HUDEP-2 (cell line): ENCODE results near the gene NDNF.

Experiments
- DNase-seq, 76 experiments: peaks; one replicate each; lab custom pipeline; 2025; ENCODE audit not compliant: unreplicated experiment in 76 of 76; lab: John Stamatoyannopoulos, UW

Gene NDNF

DNA sequence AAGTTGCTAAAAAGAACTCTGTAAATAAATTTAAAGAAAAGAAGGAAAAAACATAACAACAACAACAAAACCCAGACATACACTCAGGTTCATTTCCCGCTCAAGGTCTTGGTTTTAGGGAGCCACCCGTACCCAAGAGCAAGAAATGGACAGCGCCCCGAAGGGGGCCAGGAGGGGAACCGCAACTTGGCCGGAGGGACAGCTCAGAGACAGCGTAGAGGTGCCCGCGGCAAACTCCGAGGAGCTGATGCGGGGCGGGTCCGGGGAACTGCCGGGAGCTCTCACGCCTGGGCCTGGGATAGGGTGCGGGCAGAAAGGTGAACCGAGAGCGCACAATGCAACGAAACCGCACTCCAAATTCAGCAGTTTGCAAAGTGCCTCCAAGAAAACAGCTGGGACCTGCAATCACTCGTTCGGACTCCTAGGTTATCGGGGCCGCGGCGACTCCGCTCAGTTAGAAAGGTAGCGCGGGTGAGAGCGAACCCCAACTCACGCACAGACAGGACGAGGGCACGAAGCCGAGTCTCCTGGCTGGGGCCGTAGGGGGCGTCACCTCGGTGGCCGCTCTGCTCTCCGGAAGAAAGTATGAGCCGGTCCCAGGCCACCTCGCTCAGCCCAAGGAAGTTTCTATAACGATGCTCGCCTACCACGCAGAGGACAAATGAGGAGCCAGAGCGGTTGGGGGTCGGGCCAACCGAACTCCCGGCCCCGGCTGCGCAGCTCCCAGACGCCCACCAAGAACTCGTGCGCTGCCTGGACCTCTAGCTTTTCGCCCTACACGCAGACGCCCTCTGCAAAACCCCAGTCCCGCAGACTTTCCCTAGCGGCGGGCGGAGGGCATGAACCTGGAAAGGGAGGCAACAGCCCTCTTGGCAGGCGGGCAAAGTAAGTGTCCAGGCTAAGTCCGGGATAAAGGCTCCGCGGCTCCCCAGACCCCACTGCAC is 1.4 kb downstream of the NDNF start:
- DNase-seq, result peak in 13 of 76 experiments; percentile 0 to 20 (median 3)

DNA sequence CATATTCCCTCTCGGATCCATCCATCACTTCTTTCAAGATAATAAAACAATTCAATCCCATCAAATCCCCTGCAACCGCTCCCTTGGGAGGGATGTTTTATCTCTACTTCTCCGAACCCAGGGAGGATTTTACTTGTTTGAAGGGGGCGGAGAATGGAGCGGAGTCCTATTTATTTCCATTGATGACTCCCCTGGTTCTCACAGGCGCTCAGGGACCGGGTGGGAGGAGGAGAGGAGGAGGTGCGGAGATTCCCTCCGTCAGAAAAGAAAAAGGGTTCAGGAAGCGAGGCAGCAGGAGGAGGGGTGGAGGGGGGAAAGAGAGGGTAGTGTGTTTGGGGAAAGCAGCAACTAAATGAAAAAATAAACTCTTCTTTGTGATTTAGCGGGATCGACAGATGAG is 2.1 kb downstream of the NDNF start:
- DNase-seq, result no peak

DNA sequence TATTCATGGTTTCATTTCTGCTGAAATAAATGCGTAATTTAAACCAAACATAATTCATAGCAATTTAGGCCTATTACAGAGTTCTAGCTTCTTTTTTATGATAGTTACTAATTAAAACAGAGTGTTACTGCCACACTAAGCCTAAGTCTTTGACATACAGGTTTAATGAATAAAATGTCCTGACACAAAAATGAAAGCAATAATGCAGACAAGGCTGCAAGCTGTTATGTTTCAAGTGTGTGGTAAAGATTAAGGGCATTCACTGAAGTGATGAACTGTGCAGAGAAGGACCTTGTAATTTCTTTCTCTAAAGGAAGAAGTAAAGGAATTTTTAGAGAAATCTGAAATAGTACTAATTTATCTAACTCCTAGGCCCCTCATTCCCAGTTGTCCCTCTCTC is 2.9 kb downstream of the NDNF start:
- DNase-seq, result no peak

DNA sequence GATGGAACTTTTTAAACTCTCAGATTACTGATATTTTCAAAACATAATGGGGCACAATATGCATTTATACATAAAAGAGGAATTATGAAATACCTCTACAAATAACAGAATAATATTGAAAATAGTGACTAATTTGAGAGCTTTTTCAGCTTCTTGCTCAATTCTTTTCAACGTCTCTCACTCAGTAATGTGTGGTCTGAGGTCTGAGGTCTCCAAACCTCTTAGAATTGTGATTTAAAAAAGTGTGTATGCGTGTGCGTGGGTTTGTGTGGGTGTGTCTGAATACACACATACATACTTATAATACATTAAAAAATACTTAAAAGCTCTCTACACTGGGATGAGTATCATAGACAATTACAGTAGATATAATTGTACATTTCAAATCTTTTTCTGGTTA is 7.9 kb downstream of the NDNF start:
- no peak for DNase-seq

DNA sequence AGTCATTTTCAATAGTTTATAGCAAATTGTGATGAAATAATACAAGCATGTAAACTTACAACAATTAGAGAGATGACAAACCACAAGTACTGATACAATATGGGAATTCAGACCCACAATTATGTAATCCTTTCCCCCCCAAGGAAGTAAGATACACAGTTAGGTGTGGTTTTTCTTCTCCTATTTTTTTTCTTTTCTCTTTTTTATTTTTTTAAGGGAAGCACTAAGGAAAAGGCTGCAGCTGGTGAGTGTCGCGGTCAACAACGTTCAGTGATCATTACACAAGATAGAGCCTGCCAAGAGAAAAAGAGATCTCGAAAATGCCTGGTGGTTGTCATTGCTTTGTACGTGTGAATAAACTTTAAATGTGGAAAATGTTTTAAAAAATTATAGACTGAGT is 9.8 kb downstream of the NDNF start:
- no peak for DNase-seq

DNA sequence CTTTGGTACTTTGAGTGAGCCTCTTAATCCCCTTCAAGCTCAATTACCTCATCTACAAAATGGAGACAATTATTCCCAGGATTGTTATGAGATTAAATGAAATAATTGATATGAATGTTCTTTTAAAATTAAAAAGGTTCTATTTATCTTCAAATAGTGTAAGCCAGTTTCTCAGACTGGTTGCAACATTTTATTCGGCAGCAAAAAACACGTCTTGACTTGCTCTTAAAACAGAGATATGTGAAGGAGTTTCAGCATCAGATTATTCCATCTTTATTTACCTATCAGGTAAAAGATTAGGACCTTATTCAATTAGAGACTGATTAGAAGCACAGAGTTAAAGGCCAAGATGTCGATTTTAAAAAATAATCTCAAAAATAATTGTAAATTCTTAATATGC is 10.5 kb downstream of the NDNF start:
- no peak for DNase-seq

DNA sequence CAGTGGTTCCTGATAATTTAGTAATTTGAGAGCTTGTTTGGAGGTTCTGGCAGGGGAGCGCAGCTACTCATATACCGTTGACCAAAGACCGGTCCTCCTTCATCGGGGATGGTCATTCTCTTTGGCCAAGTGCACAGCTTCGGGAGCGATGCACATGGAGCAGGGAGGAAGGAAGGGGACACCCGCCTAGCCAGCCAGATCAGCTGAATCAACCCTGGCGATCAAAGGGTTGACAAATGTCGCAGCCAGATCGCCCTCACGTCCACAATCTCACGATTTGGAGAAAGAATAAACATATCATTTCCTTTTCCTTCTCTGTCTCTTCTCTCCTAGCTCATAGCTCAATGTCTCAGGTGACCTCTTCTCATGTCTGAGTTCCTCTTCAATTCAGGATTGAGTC is 11.1 kb downstream of the NDNF start:
- no peak for DNase-seq

DNA sequence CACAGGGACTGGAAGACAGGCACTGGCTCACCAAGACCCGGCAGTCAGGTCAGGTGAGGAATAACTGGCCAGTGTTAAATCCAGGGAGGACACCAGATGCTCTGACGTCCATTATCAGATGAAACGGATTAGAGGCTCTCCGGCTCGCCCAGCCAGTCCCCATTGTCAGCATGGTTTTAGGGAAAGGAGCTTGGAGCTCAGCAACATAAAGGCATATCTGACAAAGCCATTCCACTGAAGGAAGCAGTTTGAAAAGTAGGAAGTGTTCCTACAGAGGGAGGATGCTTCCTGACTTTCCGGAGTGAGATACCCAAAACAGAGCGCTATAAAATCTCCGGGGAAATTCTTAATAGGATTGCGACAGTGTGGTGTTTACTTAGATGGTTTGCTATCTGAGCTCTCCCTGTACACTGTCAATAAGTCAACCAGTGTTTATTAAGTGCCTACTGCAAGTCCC is 14.8 kb downstream of the NDNF start:
- DNase-seq, result no peak

DNA sequence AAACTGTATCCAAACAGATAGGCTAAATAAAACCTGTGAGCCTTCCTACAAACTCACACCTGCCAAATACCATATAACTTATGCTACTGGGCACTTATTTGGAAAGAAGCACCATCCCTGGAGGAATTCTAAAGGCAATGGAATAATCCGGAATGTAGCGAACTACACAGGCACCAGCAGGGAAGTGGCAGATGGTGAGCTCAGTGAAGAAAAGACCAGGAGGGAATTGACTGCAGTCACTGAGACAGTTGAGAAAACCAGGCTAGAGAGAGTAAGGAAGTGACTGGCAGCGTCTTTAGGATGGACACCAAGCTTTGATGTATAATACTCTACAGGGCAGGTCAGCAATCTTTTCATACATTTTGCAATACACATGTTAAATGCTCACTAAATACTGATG is 16.3 kb downstream of the NDNF start:
- DNase-seq, result no peak

DNA sequence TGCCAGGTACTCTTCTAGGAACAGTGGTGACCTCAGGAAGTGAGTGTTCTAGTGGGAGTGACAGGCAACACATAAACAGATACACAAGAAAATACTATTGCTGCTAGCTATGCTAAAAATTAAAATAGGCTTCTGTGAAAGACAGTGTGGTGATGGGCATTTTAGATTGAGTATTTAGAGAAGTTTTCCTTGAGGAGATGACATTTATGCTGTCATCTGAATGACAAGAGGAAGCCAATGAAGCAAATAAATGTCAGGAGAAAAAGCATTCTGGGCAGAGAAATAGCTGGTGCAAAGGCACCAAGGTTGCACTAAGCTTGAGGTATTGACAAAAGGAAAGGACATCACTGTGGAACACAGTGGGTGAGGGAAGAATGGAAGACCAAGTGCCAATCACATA is 18.0 kb downstream of the NDNF start:
- DNase-seq, result no peak

DNA sequence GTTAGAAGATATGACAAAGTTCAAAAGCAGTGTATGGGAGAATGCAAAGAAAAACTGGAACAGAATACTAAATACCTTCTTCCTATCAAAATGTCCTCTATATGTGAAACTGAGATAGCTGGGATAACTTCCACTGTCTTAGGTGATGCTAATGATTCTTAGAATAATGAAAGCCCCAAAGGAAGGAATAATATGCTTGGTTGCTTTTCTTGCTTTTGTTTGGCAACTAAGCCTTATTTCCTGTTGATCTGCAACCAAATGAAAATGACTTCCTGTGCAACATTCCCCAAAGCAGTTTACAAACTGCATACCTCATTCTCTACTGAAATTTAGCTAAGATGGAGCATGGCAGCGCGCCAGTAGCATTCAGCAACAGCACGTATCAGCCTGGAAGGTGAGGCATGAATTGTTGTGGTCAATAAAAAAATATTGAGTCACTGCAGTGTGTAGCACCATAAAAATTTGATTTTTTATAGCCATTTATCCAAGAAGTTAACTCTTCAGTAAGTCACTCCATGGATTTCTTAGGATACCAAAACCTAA is 18.7 kb downstream of the NDNF start:
- no peak for DNase-seq

DNA sequence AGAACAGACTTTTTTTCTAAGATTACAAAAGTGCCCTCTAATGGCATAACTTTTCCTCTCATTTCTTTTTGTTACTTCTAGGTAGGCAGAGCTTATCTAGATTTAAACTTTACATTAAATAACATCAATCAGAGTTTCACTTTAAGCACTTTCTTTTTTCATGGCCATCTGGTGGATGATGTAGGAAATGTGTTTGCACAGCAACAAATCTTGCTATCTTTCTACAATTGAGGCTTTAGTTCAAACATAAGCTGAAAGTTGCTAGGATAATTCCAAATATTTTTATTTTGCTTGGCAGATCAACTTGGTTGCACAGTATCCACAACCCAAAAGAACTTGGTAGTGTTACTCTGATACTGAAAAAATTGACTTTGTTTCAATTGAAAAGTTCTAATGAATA is 22.0 kb downstream of the NDNF start:
- DNase-seq, result no peak

DNA sequence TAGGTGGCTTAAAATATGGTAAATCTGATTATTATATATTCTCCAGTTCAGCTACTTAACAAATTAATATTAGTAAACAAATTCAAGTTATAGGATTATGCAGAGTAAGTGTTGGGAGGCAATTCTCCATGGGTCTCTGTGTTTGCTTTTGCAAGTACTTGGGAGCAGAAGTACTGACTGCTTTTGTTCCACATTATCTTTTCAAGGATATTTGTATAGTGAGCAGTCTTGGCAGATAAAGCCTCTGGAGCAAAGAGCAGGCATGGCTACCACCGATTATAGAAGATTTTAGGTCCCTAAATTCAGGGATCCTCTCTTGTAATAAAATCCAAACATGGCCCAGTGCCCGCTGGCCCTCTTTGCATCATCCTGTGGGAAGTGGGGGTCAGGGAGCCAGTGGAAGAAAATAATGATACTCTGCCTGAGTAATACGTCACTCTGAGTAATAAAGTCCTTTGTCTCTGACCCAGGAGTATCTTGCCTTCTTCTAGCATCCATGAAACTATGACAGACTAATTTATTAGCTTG is 23.2 kb downstream of the NDNF start:
- DNase-seq, result no peak

DNA sequence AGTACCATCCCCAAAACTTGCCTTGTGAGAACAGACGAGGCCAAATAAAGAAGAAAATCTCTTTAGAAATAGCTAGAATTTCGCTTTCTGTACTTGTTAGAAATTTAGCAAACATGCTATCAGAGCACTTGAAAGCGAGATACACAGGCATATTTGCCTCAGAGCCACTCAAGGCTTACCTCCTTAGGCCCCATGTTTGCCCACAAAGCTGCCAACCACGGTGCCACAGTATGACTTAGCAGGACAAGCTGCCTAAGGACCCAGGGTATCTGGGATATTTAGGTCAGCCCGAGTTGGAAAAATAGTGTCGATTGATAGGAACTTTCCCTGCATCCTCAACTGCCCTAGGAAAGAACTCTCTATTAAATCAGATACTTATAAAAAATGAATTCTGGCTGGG is 24.2 kb downstream of the NDNF start:
- no peak for DNase-seq

DNA sequence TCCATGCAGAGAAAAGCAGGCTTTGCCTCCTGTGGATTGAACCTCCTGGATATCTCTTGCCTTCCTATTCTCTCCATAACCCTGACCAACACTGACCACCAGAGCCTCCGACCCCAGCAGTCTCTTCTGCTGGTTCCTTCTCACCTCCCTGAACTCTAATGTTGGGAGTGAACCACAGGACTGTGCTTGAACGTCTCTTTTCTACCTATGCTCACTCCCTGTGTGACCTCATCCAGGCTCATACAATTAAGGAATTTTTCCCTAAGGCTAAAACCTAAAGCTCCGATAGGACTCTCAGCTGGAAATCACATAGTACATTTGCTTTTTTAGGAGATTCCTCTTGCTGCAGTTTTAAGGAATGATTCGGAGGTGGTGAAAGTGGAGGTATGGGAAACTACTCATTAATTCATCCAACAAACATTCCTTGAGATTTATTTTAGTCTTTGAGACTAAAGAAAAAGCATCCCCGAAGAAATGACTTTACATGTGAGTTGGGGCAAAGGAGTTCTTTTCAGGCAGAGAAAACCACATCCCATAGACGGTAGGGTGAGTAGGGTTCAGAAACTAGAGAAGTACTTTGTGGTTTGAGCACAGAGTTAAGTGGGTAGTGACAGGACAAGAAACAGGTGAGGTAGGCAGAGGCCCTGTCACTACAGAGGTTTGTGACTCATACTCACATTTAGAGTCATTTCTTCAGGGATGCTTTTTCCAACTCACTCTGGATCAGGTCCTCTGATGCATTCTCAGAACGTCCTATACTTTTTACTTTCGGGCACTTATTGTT is 30.8 kb downstream of the NDNF start:
- no peak for DNase-seq

DNA sequence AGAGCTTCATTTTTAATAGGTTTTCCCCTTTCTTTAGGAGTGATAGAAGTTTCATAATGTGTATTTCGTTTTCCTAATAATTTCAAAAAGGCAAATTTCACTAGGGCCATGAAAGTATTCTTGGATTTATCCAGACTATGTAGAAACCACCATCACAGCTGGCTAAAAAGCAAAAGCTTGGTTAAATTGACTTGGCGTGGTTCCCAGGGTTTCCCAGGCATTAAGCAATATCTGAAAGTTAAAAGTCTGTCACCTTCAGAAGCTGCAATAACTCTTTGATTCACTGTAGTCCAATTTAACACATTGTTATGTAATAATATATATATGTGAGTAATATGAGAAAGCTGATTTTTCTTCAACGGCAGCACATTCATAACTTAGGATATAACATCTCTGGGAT is 38.3 kb downstream of the NDNF start:
- DNase-seq, result no peak

DNA sequence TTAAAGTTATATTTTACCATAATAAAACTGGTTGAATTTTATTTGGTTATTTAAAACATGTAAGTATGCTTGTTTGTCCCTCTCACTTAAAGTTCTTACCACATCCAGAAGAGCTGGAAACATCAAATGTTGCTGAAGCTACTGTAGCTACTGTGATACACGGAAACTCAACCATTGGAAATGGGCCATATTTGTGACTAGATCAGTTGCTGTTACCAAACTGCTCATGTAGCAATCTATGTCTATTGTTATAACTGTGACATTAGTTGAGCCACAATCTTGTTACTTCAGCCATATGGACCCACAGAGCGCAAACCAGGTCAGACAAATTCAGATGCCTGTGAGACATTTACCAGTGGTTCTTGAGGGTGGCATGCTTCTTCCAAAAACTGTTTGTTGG is 41.6 kb downstream of the NDNF start:
- DNase-seq, result no peak

DNA sequence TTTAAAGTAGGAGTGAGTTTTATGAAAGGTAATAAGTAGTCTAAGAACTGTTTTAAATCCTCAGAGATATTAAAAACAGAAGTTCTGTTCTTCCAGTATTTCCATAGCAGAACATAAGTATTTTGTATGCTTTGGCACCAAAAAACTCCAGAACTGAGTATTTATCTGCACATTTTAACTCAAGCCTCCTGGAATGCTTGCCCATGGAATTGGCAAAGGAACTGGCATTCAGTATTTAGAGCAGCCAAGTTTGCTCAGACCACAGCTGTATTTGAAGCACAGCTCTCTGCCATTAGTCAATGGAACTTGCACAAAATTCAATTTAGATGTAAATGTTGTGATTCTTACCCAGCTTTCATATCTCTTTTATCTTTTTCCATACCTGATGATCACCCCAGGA is 42.2 kb downstream of the NDNF start:
- DNase-seq, result no peak

DNA sequence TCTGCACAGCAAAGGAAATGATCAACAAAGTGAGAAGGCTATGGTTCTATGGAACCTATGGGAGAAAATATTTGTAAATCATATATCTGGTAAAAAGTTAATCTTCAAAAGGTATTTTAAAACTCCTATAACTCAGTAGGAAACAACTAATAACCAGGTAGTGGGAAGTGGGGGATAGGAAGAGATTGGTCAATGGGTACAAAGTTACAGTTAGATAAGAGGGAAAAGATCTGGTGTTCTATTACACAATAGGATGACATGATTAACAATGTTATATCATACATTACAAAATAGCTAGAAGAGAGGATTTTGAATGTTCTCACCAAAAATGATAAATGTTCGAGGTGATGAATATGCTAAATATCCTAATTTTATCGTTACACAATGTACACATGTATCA is 46.3 kb downstream of the NDNF start:
- no peak for DNase-seq

DNA sequence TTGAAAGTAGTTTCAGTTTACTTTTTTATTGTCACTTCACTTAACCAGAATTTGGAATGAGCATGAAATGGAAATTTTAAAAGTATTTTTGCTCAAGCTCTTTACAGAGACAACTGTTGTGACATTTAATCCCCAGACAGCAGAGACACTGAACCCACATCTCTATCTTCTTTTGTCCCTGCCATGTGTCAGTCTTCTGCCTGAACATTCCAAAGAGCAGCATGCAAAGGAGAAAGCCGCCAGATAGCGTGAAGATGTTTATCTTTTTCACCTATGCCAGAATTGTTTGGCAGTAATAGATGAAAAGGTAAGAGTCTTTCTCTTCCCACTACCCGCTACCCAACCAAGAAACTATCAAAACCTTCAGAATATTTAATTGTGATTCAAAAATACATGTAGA is 46.8 kb downstream of the NDNF start:
- DNase-seq, result no peak

DNA sequence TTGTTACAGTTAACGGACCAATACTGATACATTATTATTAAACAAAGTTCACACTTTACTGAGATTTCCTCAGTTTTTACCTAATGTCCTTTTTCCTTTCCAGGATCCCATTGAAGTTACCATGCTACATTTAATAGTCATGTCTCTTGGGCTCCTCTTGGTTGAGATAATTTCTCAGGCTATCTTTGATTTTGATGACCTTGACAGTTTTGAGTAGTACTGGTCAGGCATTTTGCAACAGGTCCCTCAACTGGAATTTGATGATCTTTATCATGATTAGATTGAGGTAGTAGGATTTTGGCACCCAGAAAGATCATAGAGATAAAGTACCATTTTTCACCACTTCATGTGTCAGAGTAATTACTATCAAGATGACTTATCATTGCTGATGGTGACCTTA is 53.8 kb downstream of the NDNF start:
- no peak for DNase-seq
